ENCODE results near the gene BRMS1.
"Not testable (repeated sequence)": the region's sequence is repeated elsewhere in the genome, so short reads cannot be mapped to it uniquely, and the experiment has no call there.

BRMS1 gene

GRCh38 chr11:66363805-66364535 is 19.1 kb upstream of the BRMS1 start:
- in situ Hi-C loops (cut with MboI; ENCODE audit: low sequenced_read_pairs) = no loop called here

GRCh38 chr11:66363187-66363601 is 18.3 kb upstream of the BRMS1 start:
- in situ Hi-C loops (cut with MboI; ENCODE audit: low sequenced_read_pairs) = no loop called here

- in situ Hi-C loops (cut with MboI; ENCODE audit: low sequenced_read_pairs) = no loop called here
These were observed 17.7 kb upstream of the BRMS1 start for GRCh38 chr11:66362481-66363147.

- in situ Hi-C loops (cut with MboI; ENCODE audit: low sequenced_read_pairs) = no loop called here
These were observed 16.6 kb upstream of the BRMS1 start for GRCh38 chr11:66361502-66361941.

GRCh38 chr11:66360406-66361073 is 15.6 kb upstream of the BRMS1 start:
- in situ Hi-C loops (cut with MboI; ENCODE audit: low sequenced_read_pairs) = no loop called here

- in situ Hi-C loops (cut with MboI; ENCODE audit: low sequenced_read_pairs) = no loop called here
These were observed 14.8 kb upstream of the BRMS1 start for GRCh38 chr11:66359662-66360087.

- in situ Hi-C loops (cut with MboI; ENCODE audit: low sequenced_read_pairs) = not testable (repeated sequence)
These were observed 5.8 kb upstream of the BRMS1 start for GRCh38 chr11:66350560-66351235.

- in situ Hi-C loops (cut with MboI; ENCODE audit: low sequenced_read_pairs) = no loop called here
These were observed 4.1 kb upstream of the BRMS1 start for GRCh38 chr11:66349084-66349386.

DNA sequence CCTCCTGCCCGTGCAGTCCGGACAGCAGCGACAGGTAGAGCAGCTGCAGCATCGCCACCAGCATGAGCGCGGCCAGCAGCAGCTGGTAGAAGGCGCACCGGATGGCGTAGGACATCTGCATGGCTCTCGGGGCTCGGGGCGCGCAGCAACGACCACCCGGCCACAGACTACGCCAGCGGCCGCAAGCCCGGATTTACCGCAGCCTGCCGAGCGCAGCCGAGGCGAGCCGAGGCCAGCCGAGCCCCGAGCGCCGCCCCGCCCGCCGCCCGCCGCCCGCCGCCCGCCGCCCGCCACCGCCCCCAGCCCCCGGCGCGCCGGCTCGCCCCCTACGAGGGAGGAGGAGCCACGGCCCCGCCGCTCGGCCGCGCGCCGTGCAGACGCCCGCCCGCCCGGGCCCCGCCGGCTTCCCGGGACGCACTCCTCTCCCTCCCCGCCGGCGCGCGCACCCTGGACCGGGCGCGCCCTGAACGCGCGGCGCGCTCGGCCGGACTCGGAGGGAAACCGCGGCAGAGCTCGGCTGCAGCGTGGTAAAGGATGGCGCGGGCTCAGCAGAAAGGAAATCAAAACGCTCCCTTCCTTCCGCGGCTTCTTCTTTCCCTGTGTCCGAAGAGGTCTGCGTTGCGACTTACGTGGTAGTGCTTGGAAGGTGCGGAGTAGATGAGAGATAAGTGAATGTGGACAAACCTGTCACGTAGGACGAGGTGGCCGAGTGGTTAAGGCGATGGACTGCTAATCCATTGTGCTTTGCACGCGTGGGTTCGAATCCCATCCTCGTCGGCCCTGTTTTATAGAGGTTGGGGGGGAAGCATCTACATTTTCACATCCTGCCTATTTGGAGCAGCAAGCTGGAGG is 2.7 kb upstream of the BRMS1 start, which contains the start of gene B4GAT1:
Gene B4GAT1 (minus strand): TSS at position 205 of the 852 bp plus-strand sequence. CDS start 84 bp downstream, at position 121.
- in situ Hi-C loops (cut with MboI; ENCODE audit: low sequenced_read_pairs) = no loop called here

GRCh38 chr11:66346476-66347424 is 1.8 kb upstream of the BRMS1 start:
- in situ Hi-C loops (cut with MboI; ENCODE audit: low sequenced_read_pairs) = no loop called here

GRCh38 chr11:66345316-66345649 is 379 bp upstream of the BRMS1 start:
- in situ Hi-C loops (cut with MboI; ENCODE audit: low sequenced_read_pairs) = no loop called here

- in situ Hi-C loops (cut with MboI; ENCODE audit: low sequenced_read_pairs) = no loop called here
These were observed 1.7 kb downstream of the BRMS1 start for GRCh38 chr11:66343176-66343575.

DNA sequence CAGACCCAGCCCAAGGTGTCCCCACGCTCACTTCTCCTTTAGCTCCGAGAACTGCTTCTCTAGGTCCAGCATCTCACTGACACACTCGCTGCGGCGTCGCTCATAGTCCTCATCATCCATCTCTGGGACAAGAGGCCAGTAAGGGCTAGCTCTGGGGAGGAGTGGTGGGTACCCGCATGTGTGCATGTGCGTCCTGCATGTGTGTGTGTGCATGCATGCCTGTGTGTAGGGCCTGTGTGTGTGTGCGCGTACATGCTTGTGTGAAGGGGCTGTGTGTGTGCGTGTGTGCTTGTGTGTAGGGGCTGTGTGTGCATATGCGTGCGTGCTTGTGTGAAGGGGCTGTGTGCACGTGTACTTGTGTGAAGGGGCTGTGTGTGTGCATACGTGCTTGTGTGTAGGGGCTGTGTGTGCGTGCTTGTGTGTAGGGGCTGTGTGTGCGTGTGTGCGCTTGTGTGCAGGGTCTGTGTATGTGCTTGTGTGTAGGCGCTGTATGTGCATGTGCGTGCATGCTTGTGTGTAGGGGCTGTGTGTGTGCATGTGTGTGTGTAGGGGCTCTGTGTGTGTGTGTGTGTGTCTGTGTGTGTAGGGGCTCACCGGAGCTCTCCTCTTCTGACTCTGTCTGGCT is 3.3 kb downstream of the BRMS1 start:
- in situ Hi-C loops (cut with MboI; ENCODE audit: low sequenced_read_pairs) = no loop called here

GRCh38 chr11:66340596-66341501 is 4.1 kb downstream of the BRMS1 start:
- in situ Hi-C loops (cut with MboI; ENCODE audit: low sequenced_read_pairs) = no loop called here

DNA sequence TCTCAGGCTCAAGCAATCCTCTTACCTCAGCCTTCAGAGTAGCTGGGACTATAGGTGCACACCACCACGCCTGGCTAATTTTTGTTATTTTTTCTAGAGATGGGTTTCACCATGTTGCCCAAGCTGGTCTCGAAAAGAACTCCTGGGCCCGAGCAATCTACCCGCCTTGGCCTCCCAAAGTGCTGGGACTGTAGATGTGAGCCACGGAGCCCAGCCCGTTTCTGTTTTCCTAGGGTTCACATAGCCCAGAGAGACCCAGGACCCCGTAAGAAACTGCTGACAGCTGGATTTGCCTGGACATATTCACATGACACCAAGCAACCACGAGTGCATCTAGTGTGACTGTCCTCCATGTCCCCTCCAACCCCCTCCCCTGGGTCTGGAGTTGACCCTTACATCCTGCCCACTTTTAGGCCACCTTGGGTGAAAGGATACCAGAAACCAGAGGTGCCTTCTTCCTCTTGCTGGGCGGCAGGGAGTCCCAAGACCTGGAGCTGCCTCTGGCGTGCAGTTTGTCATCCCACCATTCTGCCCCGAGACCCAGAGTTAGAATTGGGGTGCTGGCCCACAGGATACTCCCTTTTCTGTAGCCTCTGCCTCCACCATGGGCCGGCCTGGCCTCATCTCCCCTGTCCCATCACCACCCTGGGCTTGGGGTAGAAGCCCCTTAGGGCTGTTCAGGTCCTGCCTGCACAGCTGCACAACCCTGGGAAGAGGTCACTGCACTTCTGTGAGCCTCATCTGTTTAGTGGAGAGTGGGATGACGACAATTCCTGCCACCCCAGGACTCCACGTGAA is 5.0 kb downstream of the BRMS1 start:
- in situ Hi-C loops (cut with MboI; ENCODE audit: low sequenced_read_pairs) = no loop called here

- in situ Hi-C loops (cut with MboI; ENCODE audit: low sequenced_read_pairs) = no loop called here
These were observed 5.7 kb downstream of the BRMS1 start for GRCh38 chr11:66339162-66339675.
